AG08396 (cell line): ENCODE results near the gene AMH.

ENCODE experiments used
- DNase-seq: peaks from one replicate; pipeline ENCODE4 v3.0.0; 2012; ENCODE audit warnings: low spot score, mixed read lengths

Gene AMH

GRCh38 chr19:2221250-2221831 lies 27.8 kb upstream of the AMH start:
- no peak for DNase-seq

GRCh38 chr19:2221918-2222317 lies 27.2 kb upstream of the AMH start:
- DNase-seq = no peak

- DNase-seq = no peak
These were observed 25.7 kb upstream of the AMH start for GRCh38 chr19:2223391-2223790.

GRCh38 chr19:2223959-2224358 lies 25.2 kb upstream of the AMH start:
- DNase-seq = no peak

GRCh38 chr19:2224754-2225349 lies 24.3 kb upstream of the AMH start:
- no peak for DNase-seq

- no peak for DNase-seq
These were observed 23.6 kb upstream of the AMH start for GRCh38 chr19:2225415-2226050.

- no peak for DNase-seq
These were observed 22.9 kb upstream of the AMH start for GRCh38 chr19:2226051-2226839.

- no peak for DNase-seq
These were observed 22.2 kb upstream of the AMH start for GRCh38 chr19:2226840-2227360.

GRCh38 chr19:2227415-2228156 lies 21.5 kb upstream of the AMH start:
- no peak for DNase-seq

GRCh38 chr19:2228157-2229030 lies 20.7 kb upstream of the AMH start:
- no peak for DNase-seq

- no peak for DNase-seq
These were observed 19.8 kb upstream of the AMH start for GRCh38 chr19:2229103-2230032.

- DNase-seq = no peak
These were observed 19.0 kb upstream of the AMH start for GRCh38 chr19:2230033-2230531.

- DNase-seq = no peak
These were observed 18.2 kb upstream of the AMH start for GRCh38 chr19:2230807-2231533.

GRCh38 chr19:2231621-2232221 lies 17.4 kb upstream of the AMH start:
- no peak for DNase-seq

GRCh38 chr19:2232286-2233151 lies 16.6 kb upstream of the AMH start:
- no peak for DNase-seq

- no peak for DNase-seq
These were observed 15.4 kb upstream of the AMH start for GRCh38 chr19:2233601-2234280.

- no peak for DNase-seq
These were observed 14.1 kb upstream of the AMH start for GRCh38 chr19:2234996-2235380.
